BLaER1 treated with 17β-estradiol and CSF1 and Interleukin-3, amounts not matched to agents 10 nM and 100 nM (cell line): ENCODE results near the gene IGSF8.

Experiments used
- H3K27ac ChIP-seq, 11 experiments: shearing (Covaris generic); formaldehyde crosslinking; 2 replicates each; pipeline ENCODE4 v1.8.1; 2022
- H3K27me3 ChIP-seq, 11 experiments: shearing (Covaris generic); formaldehyde crosslinking; 2 replicates each; pipeline ENCODE4 v1.8.1; 2022
- H3K36me3 ChIP-seq, 11 experiments: shearing (Covaris generic); formaldehyde crosslinking; 2 replicates each; pipeline ENCODE4 v1.8.1; 2022
- H3K4me1 ChIP-seq, 10 experiments: shearing (Covaris generic); formaldehyde crosslinking; 2 replicates each; pipeline ENCODE4 v1.8.1; 2022
- H3K4me2 ChIP-seq, 11 experiments: shearing (Covaris generic); formaldehyde crosslinking; 2 replicates each; pipeline ENCODE4 v1.8.1; 2022
- H3K4me3 ChIP-seq, 10 experiments: shearing (Covaris generic); formaldehyde crosslinking; 2 replicates each; pipeline ENCODE4 v1.8.1; 2022
- H3K9ac ChIP-seq, 11 experiments: shearing (Covaris generic); formaldehyde crosslinking; 2 replicates each; pipeline ENCODE4 v1.8.1; 2022
- H3K9me3 ChIP-seq, 11 experiments: shearing (Covaris generic); formaldehyde crosslinking; replicated peaks in 1 of 11; 2 replicates each; pipeline ENCODE4 v1.8.1; 2022
- H4K20me1 ChIP-seq, 11 experiments: shearing (Covaris generic); formaldehyde crosslinking; 2 replicates each; pipeline ENCODE4 v1.8.1; 2022
- Cebpa-rat ChIP-seq, 11 experiments: shearing (Covaris generic); IDR thresholded peaks; 2 replicates each; pipeline ENCODE4 v1.8.1; 2022

Gene IGSF8

DNA sequence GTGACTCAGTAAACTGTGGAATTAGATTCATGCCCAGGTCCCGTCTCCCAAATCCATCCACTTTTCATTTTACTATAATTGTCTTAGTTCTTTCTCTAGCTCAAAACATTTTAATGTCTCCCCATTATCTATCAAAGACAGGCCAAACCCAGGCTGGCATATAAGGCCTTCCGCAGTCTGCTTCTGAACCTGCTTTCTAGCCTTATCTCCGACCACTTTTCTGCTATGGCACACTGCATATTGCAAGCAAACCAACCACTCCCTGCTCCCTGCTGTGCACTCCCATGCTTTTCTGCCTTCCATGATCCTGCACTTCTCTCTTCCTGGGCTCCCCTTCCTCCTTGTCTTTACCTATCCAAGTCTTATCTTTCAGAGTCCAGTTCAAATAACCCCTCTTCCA lies 49.3 kb downstream of the IGSF8 start:
- no peak overlapping the region for H3K27ac ChIP-seq
- no peaks in the 10 kb centered on the region for H3K9me3 ChIP-seq
- no peak overlapping the region for H3K9ac ChIP-seq
- H4K20me1 ChIP-seq = no peaks in the 10 kb centered on the region
- peaks cover 0 to 12% (median 9%) of the 10 kb centered on the region in 10 experiments; a peak in 13 of 20 replicates for H3K4me1 ChIP-seq
- TF ChIP-seq Cebpa-rat (IDR thresholded peaks at IDR 0.05) = no peak
- no peaks in the 10 kb centered on the region for H3K27me3 ChIP-seq
- H3K4me2 ChIP-seq = no peak overlapping the region
- H3K36me3 ChIP-seq = no peaks in the 10 kb centered on the region
- H3K4me3 ChIP-seq = no peak overlapping the region

DNA sequence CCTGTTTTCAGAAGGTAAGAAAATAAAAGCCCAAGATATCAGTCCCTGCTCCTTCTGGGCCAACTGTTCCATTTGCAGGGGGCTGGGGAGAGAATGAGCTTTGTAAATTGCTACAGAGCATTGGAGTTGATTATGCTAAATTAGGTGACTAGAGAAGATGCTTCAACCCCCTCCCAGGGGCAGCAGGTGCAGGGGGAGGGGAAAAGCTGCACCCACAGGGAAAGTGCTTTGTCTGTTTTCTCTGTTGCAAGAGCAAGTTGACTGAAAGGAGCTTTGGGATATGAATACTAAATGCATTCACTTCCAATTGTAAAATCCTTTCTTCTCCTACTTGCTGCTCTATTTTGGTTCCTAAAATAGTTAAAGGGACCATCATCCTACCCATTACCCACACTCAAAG lies 50.1 kb downstream of the IGSF8 start:
- H3K4me2 ChIP-seq = no peak overlapping the region
- H4K20me1 ChIP-seq = no peaks in the 10 kb centered on the region
- no peaks in the 10 kb centered on the region for H3K9me3 ChIP-seq
- no peaks in the 10 kb centered on the region for H3K36me3 ChIP-seq
- TF ChIP-seq Cebpa-rat (IDR thresholded peaks at IDR 0.05) = no peak
- no peak overlapping the region for H3K4me3 ChIP-seq
- H3K9ac ChIP-seq = no peak overlapping the region
- peaks cover 0 to 12% (median 9%) of the 10 kb centered on the region in 10 experiments; a peak in 13 of 20 replicates for H3K4me1 ChIP-seq
- no peak overlapping the region for H3K27ac ChIP-seq
- H3K27me3 ChIP-seq = no peaks in the 10 kb centered on the region

- peak overlapping the region in 9 of 11 experiments; percentile 13 to 74 (median 21); a peak in 14 of 22 replicates for H3K4me2 ChIP-seq
Observed at GRCh38 chr1:160047111-160047991, 51.1 kb downstream of the IGSF8 start.

DNA sequence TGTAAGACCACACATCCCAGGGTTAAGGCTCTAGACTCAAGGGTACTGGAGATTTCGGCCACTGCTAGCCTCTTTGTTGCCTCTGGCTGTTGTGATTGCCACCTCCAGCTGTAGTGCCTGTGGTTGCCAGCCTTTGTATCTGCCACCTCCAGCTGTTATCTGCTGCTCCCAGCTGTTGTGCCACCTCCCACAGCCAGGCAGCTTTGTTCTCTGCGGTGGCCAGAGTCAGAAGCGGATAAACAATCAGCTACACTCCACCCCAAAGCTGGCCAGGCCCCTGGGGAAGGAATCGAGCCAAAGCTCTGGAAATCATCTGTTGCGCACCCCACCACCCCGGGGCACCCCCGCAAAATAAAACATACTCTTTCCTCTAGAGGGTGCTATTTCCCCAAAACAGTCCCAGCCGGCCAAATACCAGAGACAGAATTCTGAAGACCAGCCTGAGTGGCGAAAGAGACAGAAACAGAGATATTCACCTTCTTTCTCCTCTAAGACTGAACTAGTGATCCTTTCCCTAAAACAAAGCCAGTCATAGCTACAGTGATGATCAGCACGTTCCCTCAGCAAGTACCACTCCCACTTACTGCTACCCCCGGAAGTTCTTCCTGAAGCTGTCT lies 51.8 kb downstream of the IGSF8 start:
- no peak overlapping the region for H3K27ac ChIP-seq
- no peaks in the 10 kb centered on the region for H4K20me1 ChIP-seq
- H3K36me3 ChIP-seq = no peaks in the 10 kb centered on the region
- H3K4me3 ChIP-seq = no peak overlapping the region
- H3K9ac ChIP-seq = 0 out of 22 replicates have a peak overlapping the region, but pooled peaks of 2 of the 11 experiments have one; percentile 1 to 33
- H3K4me2 ChIP-seq = peak overlapping the region in 9 of 11 experiments; percentile 13 to 74 (median 21); a peak in 14 of 22 replicates
- TF ChIP-seq Cebpa-rat (IDR thresholded peaks at IDR 0.05) = no peak
- H3K27me3 ChIP-seq = no peaks in the 10 kb centered on the region
- no peaks in the 10 kb centered on the region for H3K9me3 ChIP-seq
- peaks cover 0 to 12% (median 9%) of the 10 kb centered on the region in 10 experiments; a peak in 13 of 20 replicates for H3K4me1 ChIP-seq

More at GRCh38 chr1:160047111-160047991, 51.1 kb downstream of the IGSF8 start:
- Histone ChIP-seq H3K27me3 (no peaks in the 10 kb centered on the region), H3K4me1 (peaks cover 0 to 12% (median 9%) of the 10 kb centered on the region in 10 experiments; a peak in 13 of 20 replicates), H3K4me3 (no peak overlapping the region), H3K9ac (0 out of 22 replicates have a peak overlapping the region, but pooled peaks of 2 of the 11 experiments have one; percentile 1 to 33), H3K36me3 (no peaks in the 10 kb centered on the region), H3K9me3 (no peaks in the 10 kb centered on the region), H3K27ac (no peak overlapping the region), H4K20me1 (no peaks in the 10 kb centered on the region)
- TF ChIP-seq Cebpa-rat (IDR thresholded peaks at IDR 0.05) = no peak

DNA sequence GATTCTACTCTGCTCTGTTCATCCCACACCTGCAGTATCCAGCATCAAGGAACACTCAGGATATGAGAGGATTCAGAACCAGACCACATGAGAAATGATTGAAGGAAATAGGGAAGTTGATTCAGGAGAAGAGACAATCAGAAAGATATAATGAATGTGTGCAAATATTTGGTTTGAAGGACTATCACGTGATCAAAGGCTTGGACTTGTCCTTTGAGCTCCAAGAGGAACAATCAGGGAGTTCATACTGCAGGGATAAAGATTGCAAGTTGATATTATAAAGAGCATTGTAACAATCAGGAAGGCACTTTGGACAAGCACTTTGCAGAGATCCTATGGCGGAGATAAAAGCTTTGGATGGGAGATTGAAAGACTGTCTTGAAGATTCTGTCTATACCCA lies 52.8 kb downstream of the IGSF8 start:
- Histone ChIP-seq H3K36me3 (no peaks in the 10 kb centered on the region), H3K9me3 (no peaks in the 10 kb centered on the region), H3K4me2 (no peak overlapping the region), H3K4me3 (no peak overlapping the region), H3K27me3 (no peaks in the 10 kb centered on the region), H3K4me1 (peaks cover 0 to 12% (median 9%) of the 10 kb centered on the region in 10 experiments; a peak in 13 of 20 replicates), H3K27ac (no peak overlapping the region), H3K9ac (no peak overlapping the region), H4K20me1 (no peaks in the 10 kb centered on the region)
- no peak for TF ChIP-seq Cebpa-rat (IDR thresholded peaks at IDR 0.05)

DNA sequence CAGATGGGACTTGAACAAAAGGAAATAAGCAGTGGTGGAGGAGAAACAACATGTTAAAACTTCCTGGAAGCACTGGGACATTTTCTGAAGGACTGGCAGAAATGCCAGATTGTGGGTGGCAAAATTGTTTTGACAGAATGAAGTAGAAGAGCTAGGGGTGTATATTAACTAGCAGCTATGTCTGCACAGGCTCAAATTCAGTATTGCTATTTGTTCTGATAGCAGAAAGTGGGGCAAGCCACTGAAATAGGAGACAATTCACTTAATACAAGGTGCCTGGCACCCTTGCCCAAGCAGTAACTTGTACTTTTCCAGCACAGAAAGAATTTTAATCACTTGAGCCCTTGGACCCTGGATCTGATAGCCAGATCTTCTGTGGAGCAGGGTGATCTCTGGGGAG lies 54.9 kb downstream of the IGSF8 start:
- no peak overlapping the region for H3K27ac ChIP-seq
- no peaks in the 10 kb centered on the region for H3K27me3 ChIP-seq
- no peaks in the 10 kb centered on the region for H4K20me1 ChIP-seq
- no peak overlapping the region for H3K9ac ChIP-seq
- no peak overlapping the region for H3K4me3 ChIP-seq
- H3K4me2 ChIP-seq = no peak overlapping the region
- no peaks in the 10 kb centered on the region for H3K36me3 ChIP-seq
- no peaks in the 10 kb centered on the region for H3K9me3 ChIP-seq
- peaks cover 0 to 12% (median 9%) of the 10 kb centered on the region in 10 experiments; a peak in 13 of 20 replicates for H3K4me1 ChIP-seq
- no peak for TF ChIP-seq Cebpa-rat (IDR thresholded peaks at IDR 0.05)
